HEK293 (cell line): ENCODE data around the gene PRXL2B.

ENCODE experiments used
- CTCF ChIA-PET: fragments of 350-600 bp; formaldehyde crosslinking; extraction: SDS; loops from one replicate; lab custom pipeline; 2021; ENCODE audit warnings: antibody characterized with exemption; lab: Yijun Ruan, JAX
- POLR2A ChIA-PET: fragments of 300-600 bp; formaldehyde crosslinking; extraction: SDS; loops from one replicate; lab custom pipeline; 2020; ENCODE audit warnings: antibody characterized with exemption, inconsistent platforms; lab: Yijun Ruan, JAX
- H3K27ac ChIP-seq: fragments of 200-500 bp; sonication (Bioruptor generic); 2 replicates; pipeline ENCODE4 v1.5.1; 2014; ENCODE audit warnings: low read depth, low read length, control low read depth, inconsistent platforms; ENCODE audit errors: extremely low read depth
- H3K36me3 ChIP-seq, 2 experiments: fragments of 200-500 bp in 1 of 2; sonication (Bioruptor generic) in 1 of 2; 1 replicate in 1 of 2; 2 replicates in 1 of 2; pipeline ENCODE4 v1.5.1; 2014 to 2017; ENCODE audit warnings: inconsistent platforms in 2 of 2, low read length in 2 of 2; ENCODE audit not compliant: control insufficient read depth in 2 of 2, insufficient read depth in 1 of 2
- H3K4me1 ChIP-seq: fragments of 200-500 bp; sonication (Bioruptor generic); 2 replicates; pipeline ENCODE4 v1.5.1; 2014; ENCODE audit warnings: mild to moderate bottlenecking, low read length, inconsistent platforms; ENCODE audit not compliant: control insufficient read depth, insufficient read depth
- H3K4me3 ChIP-seq: 2 replicates; pipeline ENCODE4 v1.5.1; 2011; ENCODE audit warnings: low read depth, mild to moderate bottlenecking, control low read depth, low read length, moderate library complexity
- H3K9me3 ChIP-seq: fragments of 200-500 bp; sonication (Bioruptor generic); 2 replicates; pipeline ENCODE4 v1.5.1; 2014; ENCODE audit warnings: low read depth, low read length, inconsistent platforms; ENCODE audit not compliant: control insufficient read depth, insufficient read depth
- BCL11B ChIP-seq: fragments of 450-650 bp; formaldehyde crosslinking; IDR thresholded peaks from 2 replicates; pipeline ENCODE4 v1.5.1; 2016; ENCODE audit warnings: low read depth, missing biosample characterization, missing genetic modification characterization
- HOXA7 ChIP-seq: sonication (generic); formaldehyde crosslinking; IDR thresholded peaks from 2 replicates; pipeline ENCODE4 v1.8.1; 2022; ENCODE audit warnings: missing genetic modification reagents, borderline replicate concordance
- KLF17 ChIP-seq: fragments of 450-650 bp; formaldehyde crosslinking; IDR thresholded peaks from 2 replicates; pipeline ENCODE4 v1.5.1; 2016; ENCODE audit warnings: missing biosample characterization, missing genetic modification characterization
- MYNN ChIP-seq: fragments of 450-650 bp; formaldehyde crosslinking; IDR thresholded peaks from 2 replicates; pipeline ENCODE4 v1.5.1; 2016; ENCODE audit warnings: missing biosample characterization, missing genetic modification characterization, borderline replicate concordance
- OSR2 ChIP-seq: fragments of 450-650 bp; formaldehyde crosslinking; IDR thresholded peaks from 2 replicates; pipeline ENCODE4 v1.5.1; 2016; ENCODE audit warnings: missing biosample characterization, missing genetic modification characterization
- REPIN1 ChIP-seq: fragments of 450-650 bp; formaldehyde crosslinking; IDR thresholded peaks from 2 replicates; pipeline ENCODE4 v1.5.1; 2017; ENCODE audit warnings: missing biosample characterization, missing genetic modification characterization, low read depth
- TCF7L2 ChIP-seq: IDR thresholded peaks from 2 replicates; pipeline ENCODE4 v1.6.1; 2011; ENCODE audit warnings: low read depth, mild to moderate bottlenecking, inconsistent platforms, low read length, moderate library complexity, borderline replicate concordance
- WT1 ChIP-seq: fragments of 450-650 bp; formaldehyde crosslinking; IDR thresholded peaks from 2 replicates; pipeline ENCODE4 v1.5.1; 2016; ENCODE audit warnings: missing biosample characterization, missing genetic modification characterization
- ZFP3 ChIP-seq: fragments of 450-650 bp; formaldehyde crosslinking; IDR thresholded peaks from 2 replicates; pipeline ENCODE4 v1.5.1; 2016; ENCODE audit warnings: low read depth, missing biosample characterization, missing genetic modification characterization
- ZIC2 ChIP-seq: fragments of 450-650 bp; formaldehyde crosslinking; IDR thresholded peaks from 2 replicates; pipeline ENCODE4 v1.5.1; 2016; ENCODE audit warnings: missing biosample characterization, missing genetic modification characterization
- ZNF138 ChIP-seq: fragments of 450-650 bp; formaldehyde crosslinking; IDR thresholded peaks from 2 replicates; pipeline ENCODE4 v1.5.1; 2016; ENCODE audit warnings: missing biosample characterization, missing genetic modification characterization, borderline replicate concordance
- ZNF140 ChIP-seq: fragments of 450-650 bp; formaldehyde crosslinking; IDR thresholded peaks from 2 replicates; pipeline ENCODE4 v1.5.1; 2016; ENCODE audit warnings: missing biosample characterization, missing genetic modification characterization
- ZNF146 ChIP-seq: fragments of 450-650 bp; formaldehyde crosslinking; IDR thresholded peaks from 2 replicates; pipeline ENCODE4 v1.5.1; 2016; ENCODE audit warnings: missing biosample characterization, missing genetic modification characterization
- ZNF2 ChIP-seq: fragments of 450-650 bp; formaldehyde crosslinking; IDR thresholded peaks from 2 replicates; pipeline ENCODE4 v1.5.1; 2016; ENCODE audit warnings: missing biosample characterization, missing genetic modification characterization
- ZNF292 ChIP-seq: fragments of 450-650 bp; formaldehyde crosslinking; IDR thresholded peaks from 2 replicates; pipeline ENCODE4 v1.5.1; 2016; ENCODE audit warnings: low read depth, missing biosample characterization, missing genetic modification characterization, borderline replicate concordance
- ZNF324 ChIP-seq: fragments of 450-650 bp; formaldehyde crosslinking; IDR thresholded peaks from 2 replicates; pipeline ENCODE4 v1.5.1; 2016; ENCODE audit warnings: missing biosample characterization, missing genetic modification characterization
- ZNF514 ChIP-seq: fragments of 450-650 bp; formaldehyde crosslinking; IDR thresholded peaks from 2 replicates; pipeline ENCODE4 v1.5.1; 2016; ENCODE audit warnings: missing biosample characterization, missing genetic modification characterization
- ZNF529 ChIP-seq: fragments of 450-650 bp; formaldehyde crosslinking; IDR thresholded peaks from 2 replicates; pipeline ENCODE4 v1.5.1; 2017; ENCODE audit warnings: missing genetic modification characterization, missing biosample characterization; ENCODE audit not compliant: insufficient replicate concordance
- ZNF561 ChIP-seq: fragments of 450-650 bp; IDR thresholded peaks from 2 replicates; pipeline ENCODE4 v1.5.1; 2018; ENCODE audit warnings: missing biosample characterization, missing genetic modification characterization, borderline replicate concordance
- ZNF585B ChIP-seq: fragments of 450-650 bp; formaldehyde crosslinking; IDR thresholded peaks from 2 replicates; pipeline ENCODE4 v1.5.1; 2016; ENCODE audit warnings: missing biosample characterization, missing genetic modification characterization
- ZNF621 ChIP-seq: fragments of 450-650 bp; formaldehyde crosslinking; IDR thresholded peaks from 2 replicates; pipeline ENCODE4 v1.5.1; 2017; ENCODE audit warnings: missing biosample characterization, missing genetic modification characterization
- ZNF768 ChIP-seq: fragments of 450-650 bp; formaldehyde crosslinking; IDR thresholded peaks from 2 replicates; pipeline ENCODE4 v1.5.1; 2018; ENCODE audit warnings: missing biosample characterization, mild to moderate bottlenecking, missing genetic modification characterization
- ZNF777 ChIP-seq: fragments of 450-650 bp; formaldehyde crosslinking; IDR thresholded peaks from 2 replicates; pipeline ENCODE4 v1.5.1; 2017; ENCODE audit warnings: missing biosample characterization, missing genetic modification characterization, borderline replicate concordance
- ZNF785 ChIP-seq: fragments of 450-650 bp; formaldehyde crosslinking; IDR thresholded peaks from 2 replicates; pipeline ENCODE4 v1.5.1; 2016; ENCODE audit warnings: missing biosample characterization, missing genetic modification characterization
- ZSCAN23 ChIP-seq: fragments of 450-650 bp; formaldehyde crosslinking; IDR thresholded peaks from 2 replicates; pipeline ENCODE4 v1.5.1; 2016; ENCODE audit warnings: missing biosample characterization, missing genetic modification characterization
- TF ChIP-seq, protein P1 (sequence below): fragments of 450-650 bp; formaldehyde crosslinking; IDR thresholded peaks from 2 replicates; pipeline ENCODE4 v1.5.1; 2016; ENCODE audit warnings: missing biosample characterization, missing genetic modification characterization, low read depth

Gene PRXL2B

GRCh38 chr1:2601721-2602303 lies 15.2 kb downstream of the PRXL2B start:
- ChIA-PET CTCF (no interaction called here), POLR2A (no interaction called here)
- Histone ChIP-seq H3K36me3 (no peaks in the 10 kb centered on the region), H3K4me1 (no peaks in the 10 kb centered on the region), H3K27ac (no peak overlapping the region), H3K4me3 (no peak overlapping the region), H3K9me3 (no peaks in the 10 kb centered on the region)
- TF ChIP-seq ZNF140 (tag by site-specific recombination), result peak; percentile 19; the same call in 1 of the 2 replicates
- no peak for TF ChIP-seq REPIN1 (tag by site-specific recombination)
- no peak for TF ChIP-seq TCF7L2

DNA sequence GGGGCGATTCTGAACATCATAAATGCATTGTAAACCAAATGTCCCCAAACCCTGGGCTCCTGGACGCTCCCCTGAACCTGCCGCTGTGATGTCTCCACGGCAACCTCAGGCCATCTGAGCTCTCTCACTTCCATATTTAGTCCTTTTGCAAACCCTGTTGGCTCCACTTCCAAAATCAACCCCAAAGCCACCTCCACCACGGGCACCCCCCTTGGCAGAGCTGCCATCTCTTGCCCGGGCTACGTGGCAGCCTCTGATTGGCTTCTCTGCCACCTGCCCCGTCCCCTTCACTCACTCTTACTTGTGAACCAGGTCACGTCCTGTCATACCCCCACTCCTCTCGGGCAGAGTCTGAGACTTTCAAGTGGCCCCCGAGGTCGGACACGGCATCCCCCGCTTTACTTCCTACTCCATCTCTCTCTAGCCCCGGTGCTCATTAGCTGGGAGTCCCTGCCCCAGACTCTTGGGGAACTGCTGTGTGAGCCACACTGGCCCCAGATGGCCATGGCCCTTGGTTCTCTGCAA lies 15.8 kb downstream of the PRXL2B start:
- Histone ChIP-seq H3K4me1 (no peaks in the 10 kb centered on the region), H3K27ac (no peak overlapping the region), H3K36me3 (no peaks in the 10 kb centered on the region), H3K4me3 (no peak overlapping the region), H3K9me3 (no peaks in the 10 kb centered on the region)
- CTCF ChIA-PET, result no interaction called here
- no peak for TF ChIP-seq WT1 (tag by site-specific recombination)
- TF ChIP-seq ZNF2 (tag by site-specific recombination), result no peak
- TF ChIP-seq MYNN (tag by site-specific recombination), result no peak
- TF ChIP-seq, protein P1, sequence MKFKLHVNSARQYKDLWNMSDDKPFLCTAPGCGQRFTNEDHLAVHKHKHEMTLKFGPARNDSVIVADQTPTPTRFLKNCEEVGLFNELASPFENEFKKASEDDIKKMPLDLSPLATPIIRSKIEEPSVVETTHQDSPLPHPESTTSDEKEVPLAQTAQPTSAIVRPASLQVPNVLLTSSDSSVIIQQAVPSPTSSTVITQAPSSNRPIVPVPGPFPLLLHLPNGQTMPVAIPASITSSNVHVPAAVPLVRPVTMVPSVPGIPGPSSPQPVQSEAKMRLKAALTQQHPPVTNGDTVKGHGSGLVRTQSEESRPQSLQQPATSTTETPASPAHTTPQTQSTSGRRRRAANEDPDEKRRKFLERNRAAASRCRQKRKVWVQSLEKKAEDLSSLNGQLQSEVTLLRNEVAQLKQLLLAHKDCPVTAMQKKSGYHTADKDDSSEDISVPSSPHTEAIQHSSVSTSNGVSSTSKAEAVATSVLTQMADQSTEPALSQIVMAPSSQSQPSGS (tag by site-specific recombination), result no peak
- TF ChIP-seq BCL11B (tag by site-specific recombination), result no peak
- no peak for TF ChIP-seq ZSCAN23 (tag by site-specific recombination)
- no peak for TF ChIP-seq ZIC2 (tag by site-specific recombination)
- TF ChIP-seq, all 188 proteins: peak for 0
- POLR2A ChIA-PET, result no interaction called here

GRCh38 chr1:2602866-2603520 lies 16.4 kb downstream of the PRXL2B start:
- Histone ChIP-seq H3K27ac (no peak overlapping the region), H3K4me3 (no peak overlapping the region), H3K9me3 (no peaks in the 10 kb centered on the region), H3K4me1 (no peaks in the 10 kb centered on the region), H3K36me3 (no peaks in the 10 kb centered on the region)
- ChIA-PET CTCF (interaction anchor here (0.6 kb wide), 1 partner anchor 240 kb away, joined by 3 read pairs; no protein-coding TSS in a partner anchor), POLR2A (no interaction called here)
- TF ChIP-seq OSR2 (tag by site-specific recombination), result no peak
- TF ChIP-seq HOXA7 (CRISPR knock-in tag), result no peak

DNA sequence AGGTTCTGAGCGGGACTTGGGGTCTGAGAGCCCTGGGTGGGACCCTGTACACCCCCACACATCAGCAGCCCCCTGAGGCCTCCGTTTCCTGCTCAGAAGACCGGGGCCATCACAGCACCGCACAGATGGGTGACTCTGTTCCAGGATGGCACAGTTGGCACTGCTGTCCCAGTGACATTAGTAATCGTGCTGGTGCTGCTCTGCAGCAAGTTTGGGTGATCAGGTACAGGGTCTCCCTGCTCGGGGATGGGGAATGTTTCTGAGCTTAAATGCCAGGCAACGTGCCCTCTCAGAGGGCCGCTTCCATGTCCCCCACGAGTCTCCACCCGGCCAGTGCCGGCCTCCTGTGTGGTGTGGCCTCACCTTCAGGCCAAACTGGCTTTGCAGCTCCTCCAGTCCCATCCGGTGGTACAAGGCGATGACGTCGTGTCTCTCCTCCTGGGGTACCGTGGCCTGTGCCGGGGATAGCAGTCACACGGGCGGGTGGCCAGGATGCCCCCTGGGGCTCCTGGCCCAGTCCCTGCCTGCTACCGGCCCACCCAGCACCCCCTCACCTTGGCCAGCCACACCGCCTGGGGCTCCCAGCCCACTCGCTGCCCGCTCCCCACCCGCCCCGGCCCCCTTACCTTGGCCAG lies 17.1 kb downstream of the PRXL2B start:
- ChIA-PET POLR2A (no interaction called here), CTCF (interaction anchor here (0.6 kb wide), 1 partner anchor 240 kb away, joined by 3 read pairs; no protein-coding TSS in a partner anchor)
- Histone ChIP-seq H3K9me3 (no peaks in the 10 kb centered on the region), H3K27ac (no peak overlapping the region), H3K4me1 (no peaks in the 10 kb centered on the region), H3K4me3 (no peak overlapping the region), H3K36me3 (no peaks in the 10 kb centered on the region)
- no peak for TF ChIP-seq KLF17 (tag by site-specific recombination)
- TF ChIP-seq ZNF529, result no peak
- TF ChIP-seq ZFP3, result no peak
- TF ChIP-seq ZNF138 (tag by site-specific recombination), result no peak
- no peak for TF ChIP-seq ZNF292 (tag by site-specific recombination)
- TF ChIP-seq ZNF324, result no peak
- TF ChIP-seq ZNF777 (tag by site-specific recombination), result no peak
- TF ChIP-seq ZNF785, result no peak
- TF ChIP-seq ZNF561 (tag by site-specific recombination), result no peak
- TF ChIP-seq ZNF585B (tag by site-specific recombination), result no peak
- TF ChIP-seq ZNF768 (tag by site-specific recombination), result no peak
- TF ChIP-seq ZNF621 (tag by site-specific recombination), result no peak
- TF ChIP-seq ZNF514 (tag by site-specific recombination), result no peak
- no peak for TF ChIP-seq ZNF146 (tag by site-specific recombination)
